Mucosa of descending colon (tissue), 3 donors: ENCODE results near the gene SND1. TPM values are rescaled to one million over a fixed set of nuclear protein-coding genes. Genes with fewer than 3 reads are reported as not detected.
A peak's percentile ranks its signal among the peaks of the same experiment; 100 is the strongest.

Source experiments
- ATAC-seq: fragments of 200-7000 bp; cut with Tn5 transposase; one replicate; pipeline ENCODE4 v1.9.1; 2020; ENCODE audit warnings: mild to moderate bottlenecking, moderate library complexity
- DNase-seq, 3 donors: peaks; one replicate each; pipeline ENCODE4 v3.0.0-alpha.2; 2020
- H3K36me3 ChIP-seq: fragments of 200-600 bp; one replicate; pipeline ENCODE4 v1.8.0; 2021; ENCODE audit warnings: low read depth, mild to moderate bottlenecking
- H3K4me1 ChIP-seq: fragments of 200-600 bp; one replicate; pipeline ENCODE4 v1.8.0; 2021; ENCODE audit warnings: low read depth, mild to moderate bottlenecking
- H3K4me3 ChIP-seq: fragments of 200-600 bp; one replicate; pipeline ENCODE4 v1.8.0; 2021; ENCODE audit warnings: mild to moderate bottlenecking
- H3K9me3 ChIP-seq: fragments of 200-600 bp; one replicate; pipeline ENCODE4 v1.8.0; 2021; ENCODE audit warnings: mild to moderate bottlenecking
- intact Hi-C, 2 donors: fragments of 100-400 bp; cut with DNase I in 1 of 2; cut with micrococcal nuclease in 1 of 2; formaldehyde crosslinking; loops; one replicate each; pipeline versions ENCODE4 v1.11.0 to v1.11.1; 2022; cut with DNase I, micrococcal nuclease
- total RNA-seq, 3 donors: library from RNA; stranded (reverse); fragmentation: NEBNext Ultra II Directional in 2 of 3; extraction: Animal tissue kit (Norgen Biotek cat#: 25700) in 2 of 3; gene quantifications; one replicate each; pipeline versions ENCODE4 v1.2.1 to v1.2.4, GENCODE V29; 2021 to 2023
- TF ChIP-seq, protein P1 (sequence below): fragments of 200-600 bp; IDR thresholded peaks from one replicate; pipeline ENCODE4 v1.8.0; 2022; ENCODE audit warnings: antibody characterized with exemption, mild to moderate bottlenecking
- donor health status: DM: no; HTN: no; CAD: no; lungs with moderate emphysema.
- donor health status: DM: no; HTN: no; CAD: no.
- donor health status: DM: no; HTN: yes; CAD: no.

SND1 gene
- total RNA-seq, 3 donors from 2014 or later = 99.0 to 131 (median 106) TPM

DNA sequence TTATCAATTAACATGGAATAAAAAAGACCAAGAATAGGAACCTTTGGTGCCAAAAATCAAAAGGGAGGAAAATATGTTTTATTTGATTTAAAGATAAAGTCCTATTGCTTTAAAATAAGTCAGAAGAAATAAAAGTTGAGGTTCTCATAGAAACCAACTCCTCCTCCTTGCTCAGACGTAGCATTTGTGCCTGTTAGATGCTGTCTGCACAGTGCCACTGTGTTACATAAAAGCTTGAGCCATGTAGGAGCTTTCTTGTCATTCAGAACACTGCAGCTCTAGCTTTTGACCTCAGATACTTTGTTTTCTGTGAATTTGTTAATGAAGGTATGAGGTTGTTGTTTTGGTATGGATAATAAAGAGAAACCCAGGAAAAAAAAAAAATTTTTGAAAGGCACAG lies 328.9 kb downstream of the SND1 start:
- intact Hi-C loops = no loop called here
- no peak overlapping the region for H3K4me3 ChIP-seq
- DNase-seq = no peak

DNA sequence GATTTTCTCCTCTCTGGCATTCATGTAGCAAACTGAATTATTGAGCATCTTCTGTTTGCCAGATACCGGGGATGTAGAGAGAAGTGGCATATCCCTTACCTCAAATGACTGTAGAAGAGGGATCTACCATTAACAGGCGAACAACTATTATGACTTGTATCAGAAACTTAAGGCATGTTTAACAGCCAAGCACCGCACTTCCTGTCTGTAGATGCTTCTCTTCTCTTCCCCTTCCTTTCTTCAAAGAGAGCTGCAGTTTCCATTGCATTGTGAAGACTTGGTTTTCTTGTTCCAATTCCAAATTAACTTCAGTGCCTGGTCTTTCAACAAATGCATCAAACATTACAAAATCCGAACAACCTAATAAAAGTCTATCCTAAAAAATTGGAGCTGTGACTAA lies 330.0 kb downstream of the SND1 start:
- Histone ChIP-seq H3K4me3 (no peak overlapping the region), H3K4me1 (no peaks in the 10 kb centered on the region), H3K36me3 (no peaks in the 10 kb centered on the region), H3K9me3 (peaks cover 11% of the 10 kb centered on the region)
- DNase-seq (no peak), ATAC-seq (no peak)
- intact Hi-C loops = no loop called here
- TF ChIP-seq, protein P1, sequence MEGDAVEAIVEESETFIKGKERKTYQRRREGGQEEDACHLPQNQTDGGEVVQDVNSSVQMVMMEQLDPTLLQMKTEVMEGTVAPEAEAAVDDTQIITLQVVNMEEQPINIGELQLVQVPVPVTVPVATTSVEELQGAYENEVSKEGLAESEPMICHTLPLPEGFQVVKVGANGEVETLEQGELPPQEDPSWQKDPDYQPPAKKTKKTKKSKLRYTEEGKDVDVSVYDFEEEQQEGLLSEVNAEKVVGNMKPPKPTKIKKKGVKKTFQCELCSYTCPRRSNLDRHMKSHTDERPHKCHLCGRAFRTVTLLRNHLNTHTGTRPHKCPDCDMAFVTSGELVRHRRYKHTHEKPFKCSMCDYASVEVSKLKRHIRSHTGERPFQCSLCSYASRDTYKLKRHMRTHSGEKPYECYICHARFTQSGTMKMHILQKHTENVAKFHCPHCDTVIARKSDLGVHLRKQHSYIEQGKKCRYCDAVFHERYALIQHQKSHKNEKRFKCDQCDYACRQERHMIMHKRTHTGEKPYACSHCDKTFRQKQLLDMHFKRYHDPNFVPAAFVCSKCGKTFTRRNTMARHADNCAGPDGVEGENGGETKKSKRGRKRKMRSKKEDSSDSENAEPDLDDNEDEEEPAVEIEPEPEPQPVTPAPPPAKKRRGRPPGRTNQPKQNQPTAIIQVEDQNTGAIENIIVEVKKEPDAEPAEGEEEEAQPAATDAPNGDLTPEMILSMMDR = no peak

More for the DNA sequence above, 328.9 kb downstream of the SND1 start:
- Histone ChIP-seq H3K36me3 (no peaks in the 10 kb centered on the region), H3K4me1 (no peaks in the 10 kb centered on the region), H3K9me3 (peaks cover 11% of the 10 kb centered on the region)
- ATAC-seq = no peak
- TF ChIP-seq, protein P1 = no peak

DNA sequence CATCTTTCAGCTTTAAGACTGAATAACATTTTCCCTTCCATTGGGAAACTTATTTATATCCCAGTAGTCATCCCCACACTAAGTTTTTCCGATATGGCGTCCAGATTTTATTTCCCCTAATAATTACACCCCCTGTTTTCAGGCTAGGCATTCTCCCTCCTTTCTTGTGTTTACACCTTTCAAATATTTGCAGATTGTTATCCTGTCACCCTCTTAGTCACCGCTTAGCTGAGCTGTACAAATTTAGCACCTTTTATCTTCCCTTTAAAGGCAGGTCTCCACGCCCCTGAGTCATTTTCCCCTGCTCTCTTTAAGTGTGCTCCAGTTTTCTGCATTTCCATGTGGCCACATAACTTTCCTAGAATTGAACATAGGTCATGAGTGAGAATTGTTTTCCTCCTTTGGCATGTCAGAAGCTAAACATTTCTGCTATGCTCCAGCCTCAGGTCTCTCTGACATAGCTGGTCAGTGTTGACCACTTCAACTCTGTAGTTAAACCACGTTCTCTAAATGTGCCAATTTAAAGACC lies 331.9 kb downstream of the SND1 start:
- DNase-seq = no peak
- ATAC-seq = peak; percentile 26
- intact Hi-C loops = no loop called here
- Histone ChIP-seq H3K4me3 (no peak overlapping the region), H3K9me3 (peaks cover 3% of the 10 kb centered on the region), H3K36me3 (no peaks in the 10 kb centered on the region), H3K4me1 (no peaks in the 10 kb centered on the region)
- TF ChIP-seq, protein P1 = no peak

DNA sequence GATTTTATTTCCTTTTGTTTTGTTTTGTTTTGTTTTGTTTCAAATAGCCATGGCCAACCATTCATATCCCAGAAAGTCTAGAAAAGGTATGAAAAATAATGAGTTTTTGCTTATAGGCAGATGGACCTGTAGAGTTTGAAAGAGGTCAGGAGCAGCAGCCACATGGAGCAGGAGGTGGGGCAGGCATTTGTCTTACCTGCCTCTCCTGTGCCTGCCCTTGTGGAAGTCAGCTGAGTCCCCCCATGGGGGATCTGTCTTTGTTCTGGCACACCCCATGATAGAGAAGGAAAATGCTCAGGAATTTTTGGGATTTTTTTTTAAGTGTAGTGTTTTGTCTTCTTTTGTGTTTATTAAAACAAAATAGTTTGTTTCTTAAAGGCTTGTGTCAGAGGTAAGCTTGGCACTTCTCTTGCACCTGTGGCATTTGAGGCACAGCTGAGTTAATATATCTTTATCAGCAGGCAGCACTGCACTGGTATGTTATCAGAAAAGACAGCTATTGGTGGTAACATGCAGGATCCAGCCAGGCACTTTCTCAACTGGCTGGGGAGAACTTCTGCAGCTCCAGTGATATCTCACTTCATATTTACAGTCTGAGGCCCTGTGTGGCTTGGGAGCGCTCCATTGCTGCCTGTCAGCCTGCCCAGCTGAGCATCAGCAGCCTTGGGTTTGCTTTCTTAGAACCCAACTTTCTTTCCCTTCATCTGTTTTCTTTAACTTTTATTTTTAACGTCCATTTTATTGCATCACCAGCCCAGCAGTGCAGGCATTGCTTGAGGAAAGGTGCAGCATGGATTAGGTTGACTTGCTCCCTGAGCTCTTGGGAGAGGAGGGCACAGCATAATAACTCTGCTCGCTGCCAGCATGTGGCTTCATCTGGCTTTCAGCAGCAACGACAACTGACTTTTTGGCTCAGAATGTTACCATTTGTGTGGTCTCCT lies 334.9 kb downstream of the SND1 start:
- H3K36me3 ChIP-seq = no peaks in the 10 kb centered on the region
- no peaks in the 10 kb centered on the region for H3K9me3 ChIP-seq
- ATAC-seq (no peak), DNase-seq (no peak)
- no peaks in the 10 kb centered on the region for H3K4me1 ChIP-seq
- TF ChIP-seq, protein P1 = no peak
- no peak overlapping the region for H3K4me3 ChIP-seq
- intact Hi-C loops = no loop called here

DNA sequence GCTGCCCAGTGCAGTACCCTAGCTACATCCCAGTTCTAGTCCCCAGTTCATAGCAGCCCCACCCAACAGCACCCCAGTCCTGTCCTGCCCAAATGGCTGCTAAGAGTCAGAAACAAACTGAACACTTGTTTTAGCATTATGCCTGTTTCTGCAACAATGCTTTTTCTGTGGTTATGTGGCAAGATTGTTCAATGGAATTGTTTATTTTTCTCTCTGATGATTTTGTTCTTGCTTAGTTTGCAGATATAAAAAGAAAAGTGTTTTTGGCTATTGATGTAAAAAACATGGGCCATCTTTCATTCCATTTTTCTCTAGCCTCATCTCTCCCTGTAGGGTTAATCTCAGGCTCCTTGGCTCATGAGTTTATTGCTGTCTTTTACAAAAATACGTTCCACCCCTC lies 336.8 kb downstream of the SND1 start:
- TF ChIP-seq, protein P1 = no peak
- intact Hi-C loops = no loop called here
- Histone ChIP-seq H3K4me1 (no peaks in the 10 kb centered on the region), H3K4me3 (no peak overlapping the region), H3K9me3 (no peaks in the 10 kb centered on the region), H3K36me3 (no peaks in the 10 kb centered on the region)
- ATAC-seq (no peak), DNase-seq (no peak)
